ENCODE results near the gene CAPN3. TPM values are rescaled to one million over a fixed set of nuclear protein-coding genes. Genes with fewer than 3 reads are reported as not detected.

The CAPN3 gene
- total RNA-seq, 1 experiment from 2014 or later, result 0.54 TPM

DNA sequence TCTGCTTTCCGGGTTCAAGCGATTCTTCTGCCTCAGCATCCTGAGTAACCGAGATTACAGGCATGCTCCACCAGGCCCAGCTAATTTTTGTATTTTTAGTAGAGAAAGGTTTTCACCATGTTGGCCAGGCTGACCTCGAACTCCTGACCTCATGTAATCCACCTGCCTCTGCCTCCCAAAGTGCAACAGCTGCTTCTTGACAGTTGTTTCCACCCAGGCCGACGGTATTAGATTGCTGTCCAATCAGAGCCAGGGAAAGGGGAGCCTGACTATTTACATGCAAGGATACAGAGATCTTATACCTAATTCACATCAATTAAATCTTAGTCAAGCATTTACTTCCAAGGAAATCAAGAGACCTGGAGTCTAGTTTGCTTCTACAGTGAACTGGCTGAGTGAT lies 4.0 kb upstream of the CAPN3 start:
- Histone ChIP-seq H3K4me1 (ENCODE audit: insufficient read depth, low read length, poor library complexity, severe bottlenecking) (no peaks in the 10 kb centered on the region), H3K9me3 (ENCODE audit: low read depth, low read length, poor library complexity, severe bottlenecking) (no peaks in the 10 kb centered on the region), H3K4me3 (ENCODE audit: low read depth, low read length, poor library complexity, severe bottlenecking) (no peak overlapping the region), H3K27ac (ENCODE audit: low read depth, low read length, poor library complexity, severe bottlenecking) (no peak overlapping the region), H3K27me3 (replicated peaks; ENCODE audit: insufficient read depth, low read depth, low read length, poor library complexity) (no peaks in the 10 kb centered on the region), H3K36me3 (ENCODE audit: insufficient read depth, low read length, poor library complexity, severe bottlenecking) (no peaks in the 10 kb centered on the region)
- ChIA-PET POLR2A (ENCODE audit: low non-redundant PET) (no interaction called here), CTCF (no interaction called here)
- no TSS peak for BruUV-seq (replicated peaks)
- TF ChIP-seq, protein P1, sequence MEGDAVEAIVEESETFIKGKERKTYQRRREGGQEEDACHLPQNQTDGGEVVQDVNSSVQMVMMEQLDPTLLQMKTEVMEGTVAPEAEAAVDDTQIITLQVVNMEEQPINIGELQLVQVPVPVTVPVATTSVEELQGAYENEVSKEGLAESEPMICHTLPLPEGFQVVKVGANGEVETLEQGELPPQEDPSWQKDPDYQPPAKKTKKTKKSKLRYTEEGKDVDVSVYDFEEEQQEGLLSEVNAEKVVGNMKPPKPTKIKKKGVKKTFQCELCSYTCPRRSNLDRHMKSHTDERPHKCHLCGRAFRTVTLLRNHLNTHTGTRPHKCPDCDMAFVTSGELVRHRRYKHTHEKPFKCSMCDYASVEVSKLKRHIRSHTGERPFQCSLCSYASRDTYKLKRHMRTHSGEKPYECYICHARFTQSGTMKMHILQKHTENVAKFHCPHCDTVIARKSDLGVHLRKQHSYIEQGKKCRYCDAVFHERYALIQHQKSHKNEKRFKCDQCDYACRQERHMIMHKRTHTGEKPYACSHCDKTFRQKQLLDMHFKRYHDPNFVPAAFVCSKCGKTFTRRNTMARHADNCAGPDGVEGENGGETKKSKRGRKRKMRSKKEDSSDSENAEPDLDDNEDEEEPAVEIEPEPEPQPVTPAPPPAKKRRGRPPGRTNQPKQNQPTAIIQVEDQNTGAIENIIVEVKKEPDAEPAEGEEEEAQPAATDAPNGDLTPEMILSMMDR (conservative IDR thresholded peaks at IDR 0.05; ENCODE audit: low read depth, low read length), result no peak
- no peak for TF ChIP-seq EZH2 (IDR thresholded peaks at IDR 0.05; ENCODE audit: borderline replicate concordance, low read depth, low read length, poor library complexity, severe bottlenecking)
- DNase-seq (ENCODE audit: low spot score), result no peak
- intact Hi-C loops (cut with micrococcal nuclease; ENCODE audit: unreplicated experiment), result no loop called here

DNA sequence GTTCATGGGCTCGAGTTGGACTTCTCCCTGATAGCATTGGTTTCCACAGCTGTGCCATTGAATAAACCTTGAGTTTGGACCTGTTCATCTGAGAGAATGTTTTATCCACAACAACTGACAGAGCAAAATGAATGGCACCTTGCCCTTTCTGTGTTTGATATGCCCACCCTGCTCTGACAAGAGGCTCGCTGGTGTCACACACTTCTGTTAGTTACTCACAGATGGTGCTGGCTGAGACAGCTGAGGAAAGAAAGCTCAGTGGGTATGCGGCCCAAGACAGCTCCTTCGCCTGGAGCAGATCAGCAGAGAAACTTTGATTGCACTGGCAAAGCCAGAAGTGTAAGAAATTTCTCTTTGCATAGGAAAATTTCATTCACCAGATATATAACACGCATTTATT lies 2.5 kb upstream of the CAPN3 start:
- ChIA-PET POLR2A (ENCODE audit: low non-redundant PET) (no interaction called here), CTCF (no interaction called here)
- Histone ChIP-seq H3K4me1 (ENCODE audit: insufficient read depth, low read length, poor library complexity, severe bottlenecking) (no peaks in the 10 kb centered on the region), H3K27ac (ENCODE audit: low read depth, low read length, poor library complexity, severe bottlenecking) (no peak overlapping the region), H3K36me3 (ENCODE audit: insufficient read depth, low read length, poor library complexity, severe bottlenecking) (no peaks in the 10 kb centered on the region), H3K27me3 (replicated peaks; ENCODE audit: insufficient read depth, low read depth, low read length, poor library complexity) (no peaks in the 10 kb centered on the region), H3K9me3 (ENCODE audit: low read depth, low read length, poor library complexity, severe bottlenecking) (no peaks in the 10 kb centered on the region), H3K4me3 (ENCODE audit: low read depth, low read length, poor library complexity, severe bottlenecking) (no peak overlapping the region)
- intact Hi-C loops (cut with micrococcal nuclease; ENCODE audit: unreplicated experiment), result no loop called here
- no TSS peak for BruUV-seq (replicated peaks)
- TF ChIP-seq, protein P1 (conservative IDR thresholded peaks at IDR 0.05; ENCODE audit: low read depth, low read length), result no peak
- TF ChIP-seq EZH2 (IDR thresholded peaks at IDR 0.05; ENCODE audit: borderline replicate concordance, low read depth, low read length, poor library complexity, severe bottlenecking), result no peak
- DNase-seq (ENCODE audit: low spot score), result no peak

DNA sequence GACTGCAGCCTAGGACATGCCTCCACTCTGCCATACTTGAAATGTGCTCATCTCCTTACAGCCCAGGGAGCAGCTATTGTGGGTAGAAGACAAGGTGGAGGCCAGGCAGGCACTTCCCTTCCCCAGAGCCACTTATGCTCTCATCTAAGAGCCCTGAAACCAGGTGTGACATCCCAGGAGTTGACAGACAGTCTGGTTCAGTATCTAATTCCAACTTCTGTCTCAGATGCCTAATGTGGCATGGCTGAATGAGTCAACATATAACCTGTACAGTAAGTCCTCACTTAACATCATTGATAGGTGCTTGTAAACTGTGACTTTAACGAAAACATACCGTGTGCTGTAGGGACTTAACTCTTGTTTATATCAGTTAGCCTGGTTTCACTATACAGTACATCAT lies 1.2 kb upstream of the CAPN3 start:
- CTCF ChIA-PET, result no interaction called here
- Histone ChIP-seq H3K27me3 (replicated peaks; ENCODE audit: insufficient read depth, low read depth, low read length, poor library complexity) (no peaks in the 10 kb centered on the region), H3K36me3 (ENCODE audit: insufficient read depth, low read length, poor library complexity, severe bottlenecking) (no peaks in the 10 kb centered on the region), H3K27ac (ENCODE audit: low read depth, low read length, poor library complexity, severe bottlenecking) (no peak overlapping the region), H3K9me3 (ENCODE audit: low read depth, low read length, poor library complexity, severe bottlenecking) (no peaks in the 10 kb centered on the region), H3K4me1 (ENCODE audit: insufficient read depth, low read length, poor library complexity, severe bottlenecking) (no peaks in the 10 kb centered on the region), H3K4me3 (ENCODE audit: low read depth, low read length, poor library complexity, severe bottlenecking) (no peak overlapping the region)
- TF ChIP-seq EZH2 (IDR thresholded peaks at IDR 0.05; ENCODE audit: borderline replicate concordance, low read depth, low read length, poor library complexity, severe bottlenecking), result no peak
- TF ChIP-seq, protein P1 (conservative IDR thresholded peaks at IDR 0.05; ENCODE audit: low read depth, low read length), result no peak
- no peak for DNase-seq (ENCODE audit: low spot score)
- POLR2A ChIA-PET (ENCODE audit: low non-redundant PET), result no interaction called here
- intact Hi-C loops (cut with micrococcal nuclease; ENCODE audit: unreplicated experiment), result no loop called here
- BruUV-seq (replicated peaks), result no TSS peak
